Fibroblast of lung (primary cell): ENCODE results near the gene NEU2. TPM values are rescaled to one million over a fixed set of nuclear protein-coding genes. Genes with fewer than 3 reads are reported as not detected.

Experiments used
- DNase-seq, 2 donors: peaks; one replicate each; pipeline versions ENCODE4 v3.0.0 to v3.0.0-alpha.2; 2010; ENCODE audit warnings: low read depth in 2 of 2
- H2AFZ ChIP-seq: 2 replicates; pipeline ENCODE4 v1.5.1; 2012; ENCODE audit warnings: low read length, control low read depth, inconsistent platforms
- H3K27ac ChIP-seq: 2 replicates; pipeline ENCODE4 v1.5.1; 2011; ENCODE audit warnings: low read length, control low read depth; ENCODE audit not compliant: insufficient read depth
- H3K27me3 ChIP-seq: 2 replicates; pipeline ENCODE4 v1.5.1; 2011; ENCODE audit warnings: mild to moderate bottlenecking, low read length; ENCODE audit not compliant: control insufficient read depth, insufficient read depth
- H3K36me3 ChIP-seq: 2 replicates; pipeline ENCODE4 v1.5.1; 2011; ENCODE audit warnings: low read length; ENCODE audit not compliant: control insufficient read depth, insufficient read depth
- H3K4me1 ChIP-seq: 2 replicates; pipeline ENCODE4 v1.5.1; 2011; ENCODE audit warnings: low read length; ENCODE audit not compliant: control insufficient read depth, insufficient read depth; ENCODE audit errors: extremely low read depth
- H3K4me2 ChIP-seq: 2 replicates; pipeline ENCODE4 v1.5.1; 2011; ENCODE audit warnings: low read length, control low read depth; ENCODE audit not compliant: insufficient read depth; ENCODE audit errors: extremely low read depth
- H3K4me3 ChIP-seq, 4 experiments: fragments of 200-600 bp in 1 of 4; sonication (generic) in 1 of 4; replicated peaks in 1 of 4; 2 replicates each; pipeline ENCODE4 v1.5.1; 2011 to 2016; ENCODE audit warnings: low read length in 4 of 4, low read depth in 3 of 4, mild to moderate bottlenecking in 3 of 4, control low read depth in 2 of 4, inconsistent platforms in 1 of 4, mixed read lengths in 1 of 4; ENCODE audit not compliant: insufficient read depth in 1 of 4; ENCODE audit errors: control extremely low read depth in 1 of 4
- H3K79me2 ChIP-seq: 2 replicates; pipeline ENCODE4 v1.5.1; 2012; ENCODE audit warnings: mild to moderate bottlenecking, low read length, inconsistent platforms; ENCODE audit not compliant: control insufficient read depth, insufficient read depth
- H3K9ac ChIP-seq: 2 replicates; pipeline ENCODE4 v1.5.1; 2011; ENCODE audit warnings: mild to moderate bottlenecking, low read length, control low read depth; ENCODE audit not compliant: insufficient read depth
- H3K9me3 ChIP-seq: 2 replicates; pipeline ENCODE4 v1.5.1; 2012; ENCODE audit warnings: low read depth, low read length; ENCODE audit not compliant: control insufficient read depth, insufficient read depth
- H4K20me1 ChIP-seq: 2 replicates; pipeline ENCODE4 v1.5.1; 2011; ENCODE audit warnings: low read length; ENCODE audit not compliant: control insufficient read depth, insufficient read depth; ENCODE audit errors: extremely low read depth
- CTCF ChIP-seq, 2 donors: IDR thresholded peaks in 1 of 2; conservative IDR thresholded peaks in 1 of 2; 1 replicate in 1 of 2; 2 replicates in 1 of 2; pipeline ENCODE4 v1.5.1; 2011 to 2012; ENCODE audit warnings: low read length in 2 of 2, control low read depth in 1 of 2, inconsistent platforms in 1 of 2, low read depth in 1 of 2, mild to moderate bottlenecking in 1 of 2
- EZH2 ChIP-seq: IDR thresholded peaks from 2 replicates; pipeline ENCODE4 v1.5.1; 2012; ENCODE audit warnings: low read length, control low read depth, mild to moderate bottlenecking; ENCODE audit errors: missing control alignments
- polyA plus RNA-seq, 2 donors: library from polyadenylated mRNA; depleted of rRNA in 1 of 2; stranded (reverse) in 1 of 2; unstranded in 1 of 2; fragments of >200 nt; gene quantifications; 2 replicates each; pipeline ENCODE4 v1.2.1, GENCODE V29; 2011 to 2012; ENCODE audit warnings: missing spikeins in 1 of 2
- total RNA-seq: library from RNA; depleted of rRNA; stranded (reverse); fragments of >200 nt; gene quantifications from 2 replicates; pipeline ENCODE4 v1.2.1, GENCODE V29; 2014

The NEU2 gene
- total and polyA plus RNA-seq, 2 donors (not counting 1 experiment from before 2014, with no cell fraction given), result not detected

GRCh38 chr2:233060980-233061590, 28.6 kb downstream of the NEU2 start:
- TF ChIP-seq EZH2 (no peak), CTCF (conservative IDR thresholded peaks at IDR 0.05 in 1 of 2, IDR thresholded peaks at IDR 0.05 in 1 of 2; ENCODE audit: low read depth in 1 of 2, low read length in 2 of 2) (no peak)
- Histone ChIP-seq H3K9ac (no peak overlapping the region), H3K4me3 (no peak overlapping the region), H2AFZ (no peak overlapping the region), H3K4me1 (no peaks in the 10 kb centered on the region), H3K27me3 (no peaks in the 10 kb centered on the region), H3K36me3 (no peaks in the 10 kb centered on the region), H3K27ac (no peak overlapping the region), H3K4me2 (no peak overlapping the region), H3K9me3 (no peaks in the 10 kb centered on the region), H3K79me2 (no peaks in the 10 kb centered on the region), H4K20me1 (no peaks in the 10 kb centered on the region)
- no peak for DNase-seq

GRCh38 chr2:233061591-233062450, 29.3 kb downstream of the NEU2 start:
- H3K4me3 ChIP-seq, result no peak overlapping the region
- no peaks in the 10 kb centered on the region for H3K9me3 ChIP-seq
- TF ChIP-seq EZH2 (no peak), CTCF (conservative IDR thresholded peaks at IDR 0.05 in 1 of 2, IDR thresholded peaks at IDR 0.05 in 1 of 2; ENCODE audit: low read depth in 1 of 2, low read length in 2 of 2) (peak; percentile 21 to 33)
- no peaks in the 10 kb centered on the region for H3K79me2 ChIP-seq
- no peaks in the 10 kb centered on the region for H3K27me3 ChIP-seq
- peak overlapping the region; percentile 20 for H2AFZ ChIP-seq
- DNase-seq, result peak in 1 of 2 donors; percentile 61
- no peak overlapping the region for H3K4me2 ChIP-seq
- H3K9ac ChIP-seq, result no peak overlapping the region
- no peak overlapping the region for H3K27ac ChIP-seq
- no peaks in the 10 kb centered on the region for H3K36me3 ChIP-seq
- H3K4me1 ChIP-seq, result no peaks in the 10 kb centered on the region
- no peaks in the 10 kb centered on the region for H4K20me1 ChIP-seq

- Histone ChIP-seq H3K4me3 (no peak overlapping the region), H3K27ac (no peak overlapping the region), H2AFZ (no peak overlapping the region), H3K36me3 (no peaks in the 10 kb centered on the region), H3K4me1 (no peaks in the 10 kb centered on the region), H3K27me3 (no peaks in the 10 kb centered on the region), H4K20me1 (no peaks in the 10 kb centered on the region), H3K4me2 (no peak overlapping the region), H3K9me3 (no peaks in the 10 kb centered on the region), H3K9ac (no peak overlapping the region), H3K79me2 (no peaks in the 10 kb centered on the region)
- no peak for TF ChIP-seq CTCF (conservative IDR thresholded peaks at IDR 0.05 in 1 of 2, IDR thresholded peaks at IDR 0.05 in 1 of 2; ENCODE audit: low read depth in 1 of 2, low read length in 2 of 2)
- TF ChIP-seq EZH2, result no peak
- no peak for DNase-seq
These were observed 30.0 kb downstream of the NEU2 start for GRCh38 chr2:233062451-233062850.
